ENCODE measurements around the gene BCL2L11.

The BCL2L11 gene

GRCh38 chr2:111186121-111186715 is 65.5 kb downstream of the BCL2L11 start:
- Histone ChIP-seq H3K9me3 (no peaks in the 10 kb centered on the region), H3K27me3 (no peaks in the 10 kb centered on the region), H3K4me3 (ENCODE audit: low read depth, low read length) (no peak overlapping the region), H3K4me1 (no peaks in the 10 kb centered on the region), H3K36me3 (no peaks in the 10 kb centered on the region)
- no peak for TF ChIP-seq CTCF (IDR thresholded peaks at IDR 0.05; ENCODE audit: low read depth, low read length)
- no peak for DNase-seq

- H3K4me3 ChIP-seq (ENCODE audit: low read depth, low read length): no peak overlapping the region
- H3K36me3 ChIP-seq: no peaks in the 10 kb centered on the region
- no peaks in the 10 kb centered on the region for H3K27me3 ChIP-seq
- H3K9me3 ChIP-seq: no peaks in the 10 kb centered on the region
- no peaks in the 10 kb centered on the region for H3K4me1 ChIP-seq
- no peak for TF ChIP-seq CTCF (IDR thresholded peaks at IDR 0.05; ENCODE audit: low read depth, low read length)
- DNase-seq: no peak
Measured at GRCh38 chr2:111186933-111187332, 66.2 kb downstream of the BCL2L11 start.

GRCh38 chr2:111188681-111189080 is 68.0 kb downstream of the BCL2L11 start:
- TF ChIP-seq CTCF (IDR thresholded peaks at IDR 0.05; ENCODE audit: low read depth, low read length): no peak
- Histone ChIP-seq H3K27me3 (no peaks in the 10 kb centered on the region), H3K4me1 (no peaks in the 10 kb centered on the region), H3K36me3 (no peaks in the 10 kb centered on the region), H3K4me3 (ENCODE audit: low read depth, low read length) (no peak overlapping the region), H3K9me3 (no peaks in the 10 kb centered on the region)
- no peak for DNase-seq

GRCh38 chr2:111189106-111189505 is 68.4 kb downstream of the BCL2L11 start:
- Histone ChIP-seq H3K4me1 (no peaks in the 10 kb centered on the region), H3K9me3 (no peaks in the 10 kb centered on the region), H3K36me3 (no peaks in the 10 kb centered on the region), H3K4me3 (ENCODE audit: low read depth, low read length) (no peak overlapping the region), H3K27me3 (no peaks in the 10 kb centered on the region)
- DNase-seq: no peak
- TF ChIP-seq CTCF (IDR thresholded peaks at IDR 0.05; ENCODE audit: low read depth, low read length): no peak

GRCh38 chr2:111190816-111191540 is 70.3 kb downstream of the BCL2L11 start:
- Histone ChIP-seq H3K4me3 (ENCODE audit: low read depth, low read length) (no peak overlapping the region), H3K27me3 (no peaks in the 10 kb centered on the region), H3K9me3 (no peaks in the 10 kb centered on the region), H3K36me3 (no peaks in the 10 kb centered on the region), H3K4me1 (no peaks in the 10 kb centered on the region)
- no peak for TF ChIP-seq CTCF (IDR thresholded peaks at IDR 0.05; ENCODE audit: low read depth, low read length)
- no peak for DNase-seq

GRCh38 chr2:111191877-111192276 is 71.2 kb downstream of the BCL2L11 start:
- DNase-seq: no peak
- H3K36me3 ChIP-seq: no peaks in the 10 kb centered on the region
- no peak overlapping the region for H3K4me3 ChIP-seq (ENCODE audit: low read depth, low read length)
- H3K27me3 ChIP-seq: no peaks in the 10 kb centered on the region
- TF ChIP-seq CTCF (IDR thresholded peaks at IDR 0.05; ENCODE audit: low read depth, low read length): no peak
- no peaks in the 10 kb centered on the region for H3K4me1 ChIP-seq
- no peaks in the 10 kb centered on the region for H3K9me3 ChIP-seq
